CD4-positive, alpha-beta T cell (primary cell): ENCODE measurements around the gene DTNBP1. TPM values are rescaled to one million over a fixed set of nuclear protein-coding genes. Genes with fewer than 3 reads are reported as not detected.
A peak's percentile ranks its signal among the peaks of the same experiment; 100 is the strongest.

Experiments used
- ATAC-seq: fragments of 200-7000 bp; cut with Tn5 transposase; one replicate; pipeline ENCODE4 v1.10.0; 2022; ENCODE audit warnings: mild to moderate bottlenecking; ENCODE audit not compliant: poor library complexity
- CTCF ChIA-PET: fragments of 350-600 bp; sonication (Branson Sonifier 250); formaldehyde crosslinking; loops from one replicate; lab custom pipeline; 2021; ENCODE audit warnings: antibody characterized with exemption, inconsistent platforms; lab: Charles Lee
- POLR2A ChIA-PET: fragments of 350-600 bp; sonication (Branson Sonifier 250); formaldehyde crosslinking; loops from one replicate; lab custom pipeline; 2021; ENCODE audit warnings: antibody characterized with exemption, inconsistent platforms; lab: Charles Lee
- DNase-seq, 14 experiments: peaks; one replicate each; pipeline ENCODE4 v3.0.0-alpha.2; 2013 to 2020; ENCODE audit warnings: mixed read lengths in 2 of 14
- H3K27ac ChIP-seq, 2 donors: one replicate each; pipeline versions ENCODE4 v1.5.1 to v1.7.0; 2013; ENCODE audit warnings: low read length in 2 of 2, low read depth in 1 of 2, mild to moderate bottlenecking in 1 of 2
- H3K27me3 ChIP-seq, 2 experiments: 1 replicate in 1 of 2; 2 replicates in 1 of 2; pipeline versions ENCODE4 v1.6.1 to v1.7.0; 2013; ENCODE audit warnings: low read length in 2 of 2, control low read depth in 1 of 2, mild to moderate bottlenecking in 1 of 2, moderate library complexity in 1 of 2; ENCODE audit not compliant: insufficient read depth in 2 of 2, control insufficient read depth in 1 of 2
- H3K36me3 ChIP-seq: one replicate; pipeline ENCODE4 v1.6.1; 2013; ENCODE audit warnings: low read length, control low read depth; ENCODE audit not compliant: insufficient read depth
- H3K4me1 ChIP-seq: one replicate; pipeline ENCODE4 v1.6.1; 2013; ENCODE audit warnings: low read length, control low read depth; ENCODE audit not compliant: insufficient read depth
- H3K4me3 ChIP-seq: one replicate; pipeline ENCODE4 v1.5.1; 2013; ENCODE audit warnings: mild to moderate bottlenecking, low read length, moderate library complexity
- H3K9me3 ChIP-seq, 2 experiments: 1 replicate in 1 of 2; 2 replicates in 1 of 2; pipeline versions ENCODE4 v1.6.1 to v1.7.0; 2013; ENCODE audit warnings: low read length in 2 of 2, mild to moderate bottlenecking in 2 of 2, control low read depth in 1 of 2, moderate library complexity in 1 of 2; ENCODE audit not compliant: control insufficient read depth in 1 of 2, insufficient read depth in 1 of 2
- H3K27ac Mint-ChIP-seq: one replicate; pipeline ENCODE4 v1.8.0; 2020; ENCODE audit warnings: mixed read lengths
- H3K27me3 Mint-ChIP-seq: one replicate; pipeline ENCODE4 v1.8.0; 2021; ENCODE audit warnings: mixed read lengths
- H3K36me3 Mint-ChIP-seq: one replicate; pipeline ENCODE4 v1.8.0; 2021; ENCODE audit warnings: low read depth, mixed read lengths
- H3K4me1 Mint-ChIP-seq: one replicate; pipeline ENCODE4 v1.8.0; 2021; ENCODE audit warnings: low read depth, mixed read lengths
- H3K4me3 Mint-ChIP-seq: one replicate; pipeline ENCODE4 v1.8.0; 2020; ENCODE audit warnings: mild to moderate bottlenecking, mixed read lengths
- H3K9me3 Mint-ChIP-seq: one replicate; pipeline ENCODE4 v1.8.0; 2020; ENCODE audit warnings: mixed read lengths
- intact Hi-C, 2 experiments: fragments of 100-400 bp; cut with DNase I in 1 of 2; cut with micrococcal nuclease in 1 of 2; formaldehyde crosslinking; loops; one replicate each; pipeline versions ENCODE4 v1.15.1 to v1.9.0; 2023 to 2025; cut with DNase I, micrococcal nuclease
- total RNA-seq, 174 experiments: library from RNA in 2 of 174; stranded (reverse) in 2 of 174; gene quantifications; one replicate each; pipeline ENCODE4 v1.2.3 and lab custom pipeline; 2021 to 2026
- TF ChIP-seq, protein P1 (sequence below): fragments of 200-600 bp; IDR thresholded peaks from one replicate; pipeline ENCODE4 v1.8.0; 2022; ENCODE audit warnings: antibody characterized with exemption, mild to moderate bottlenecking

DTNBP1 gene
- total RNA-seq, 2 experiments from 2014 or later, result 14.5 to 14.7 TPM

DNA sequence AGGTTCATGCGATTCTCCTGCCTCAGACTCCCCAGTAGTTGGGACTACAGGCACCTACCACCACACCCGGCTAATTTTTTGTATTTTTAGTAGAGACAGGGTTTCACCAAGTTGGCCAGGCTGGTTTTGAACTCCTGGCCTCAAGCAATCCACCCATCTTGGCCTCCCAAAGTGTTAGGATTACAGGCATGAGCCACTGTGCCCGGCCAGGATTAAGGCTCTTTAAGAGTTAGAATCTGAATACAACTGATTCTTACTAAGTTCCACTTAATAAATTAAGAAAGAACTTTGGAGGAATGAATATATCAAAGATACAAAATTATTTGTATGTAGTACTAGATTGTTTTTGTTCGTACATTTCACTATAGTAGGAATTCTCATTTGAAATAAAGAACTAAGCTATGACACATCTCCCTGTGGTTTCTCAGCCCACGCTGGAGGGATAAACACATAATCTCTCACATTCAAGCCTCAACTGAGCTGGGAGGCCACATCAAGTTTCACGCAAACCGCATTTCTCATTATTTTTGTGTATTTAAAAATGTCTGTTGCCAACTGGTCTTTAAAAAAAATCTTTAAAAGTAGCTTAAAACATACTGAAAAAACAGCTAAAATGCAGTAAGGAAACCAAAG lies 34.2 kb downstream of the DTNBP1 start:
- peaks cover 71% of the 10 kb centered on the region for H3K4me1 Mint-ChIP-seq
- intact Hi-C loops, result loop anchor here in 1 of 2 experiments (10.0 kb wide), 1 partner anchor 1504 kb away; no protein-coding TSS in a partner anchor
- Histone ChIP-seq H3K27ac (no peak overlapping the region), H3K36me3 (peaks cover 8% of the 10 kb centered on the region), H3K9me3 (no peaks in the 10 kb centered on the region), H3K4me1 (peaks cover 6% of the 10 kb centered on the region), H3K4me3 (no peak overlapping the region), H3K27me3 (no peaks in the 10 kb centered on the region)
- ATAC-seq (peak; percentile 52), DNase-seq (peak in 5 of 14 experiments; percentile 9 to 56 (median 40))
- ChIA-PET POLR2A (interaction anchor here (1.1 kb wide), 1 partner anchor 500 kb away, joined by 3 read pairs; the partner anchor contains the start of gene MYLIP), CTCF (no interaction called here)
- peaks cover 15% of the 10 kb centered on the region for H3K36me3 Mint-ChIP-seq
- H3K27me3 Mint-ChIP-seq, result no peaks in the 10 kb centered on the region
- H3K27ac Mint-ChIP-seq, result peak overlapping the region; percentile 28
- H3K9me3 Mint-ChIP-seq, result no peaks in the 10 kb centered on the region
- H3K4me3 Mint-ChIP-seq, result peak overlapping the region; percentile 12
- TF ChIP-seq, protein P1, sequence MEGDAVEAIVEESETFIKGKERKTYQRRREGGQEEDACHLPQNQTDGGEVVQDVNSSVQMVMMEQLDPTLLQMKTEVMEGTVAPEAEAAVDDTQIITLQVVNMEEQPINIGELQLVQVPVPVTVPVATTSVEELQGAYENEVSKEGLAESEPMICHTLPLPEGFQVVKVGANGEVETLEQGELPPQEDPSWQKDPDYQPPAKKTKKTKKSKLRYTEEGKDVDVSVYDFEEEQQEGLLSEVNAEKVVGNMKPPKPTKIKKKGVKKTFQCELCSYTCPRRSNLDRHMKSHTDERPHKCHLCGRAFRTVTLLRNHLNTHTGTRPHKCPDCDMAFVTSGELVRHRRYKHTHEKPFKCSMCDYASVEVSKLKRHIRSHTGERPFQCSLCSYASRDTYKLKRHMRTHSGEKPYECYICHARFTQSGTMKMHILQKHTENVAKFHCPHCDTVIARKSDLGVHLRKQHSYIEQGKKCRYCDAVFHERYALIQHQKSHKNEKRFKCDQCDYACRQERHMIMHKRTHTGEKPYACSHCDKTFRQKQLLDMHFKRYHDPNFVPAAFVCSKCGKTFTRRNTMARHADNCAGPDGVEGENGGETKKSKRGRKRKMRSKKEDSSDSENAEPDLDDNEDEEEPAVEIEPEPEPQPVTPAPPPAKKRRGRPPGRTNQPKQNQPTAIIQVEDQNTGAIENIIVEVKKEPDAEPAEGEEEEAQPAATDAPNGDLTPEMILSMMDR, result no peak

DNA sequence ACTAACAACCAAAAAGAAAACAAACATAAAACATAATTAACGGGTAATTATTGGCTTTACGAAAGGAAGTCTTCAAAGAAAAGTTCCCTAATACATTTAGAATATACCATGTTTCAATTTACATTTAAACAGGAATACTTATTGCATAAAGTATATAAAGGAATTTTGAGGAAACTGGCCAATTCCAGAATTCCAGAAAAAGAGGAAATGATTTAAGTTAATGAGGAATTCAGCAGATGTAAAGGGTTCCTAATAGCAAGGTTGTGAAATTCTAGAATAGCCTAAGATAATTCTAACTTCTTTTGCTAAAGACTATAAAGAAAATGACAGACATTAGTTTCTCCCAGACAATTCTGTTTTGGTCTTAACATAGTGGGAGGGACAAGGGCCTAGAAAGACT lies 35.0 kb downstream of the DTNBP1 start:
- H3K9me3 Mint-ChIP-seq, result no peaks in the 10 kb centered on the region
- H3K27me3 Mint-ChIP-seq, result no peaks in the 10 kb centered on the region
- peaks cover 8% of the 10 kb centered on the region for H3K36me3 ChIP-seq
- no peaks in the 10 kb centered on the region for H3K9me3 ChIP-seq
- H3K4me3 Mint-ChIP-seq, result no peak overlapping the region
- no peak overlapping the region for H3K27ac ChIP-seq
- H3K4me1 Mint-ChIP-seq, result peaks cover 65% of the 10 kb centered on the region
- TF ChIP-seq, protein P1, result no peak
- peaks cover 10% of the 10 kb centered on the region for H3K36me3 Mint-ChIP-seq
- DNase-seq (no peak), ATAC-seq (no peak)
- peaks cover 6% of the 10 kb centered on the region for H3K4me1 ChIP-seq
- CTCF ChIA-PET, result no interaction called here
- POLR2A ChIA-PET, result no interaction called here
- intact Hi-C loops, result loop anchor here in 1 of 2 experiments (10.0 kb wide), 1 partner anchor 1503 kb away; no protein-coding TSS in a partner anchor
- peak overlapping the region; percentile 28 for H3K27ac Mint-ChIP-seq
- H3K4me3 ChIP-seq, result no peak overlapping the region
- H3K27me3 ChIP-seq, result no peaks in the 10 kb centered on the region

DNA sequence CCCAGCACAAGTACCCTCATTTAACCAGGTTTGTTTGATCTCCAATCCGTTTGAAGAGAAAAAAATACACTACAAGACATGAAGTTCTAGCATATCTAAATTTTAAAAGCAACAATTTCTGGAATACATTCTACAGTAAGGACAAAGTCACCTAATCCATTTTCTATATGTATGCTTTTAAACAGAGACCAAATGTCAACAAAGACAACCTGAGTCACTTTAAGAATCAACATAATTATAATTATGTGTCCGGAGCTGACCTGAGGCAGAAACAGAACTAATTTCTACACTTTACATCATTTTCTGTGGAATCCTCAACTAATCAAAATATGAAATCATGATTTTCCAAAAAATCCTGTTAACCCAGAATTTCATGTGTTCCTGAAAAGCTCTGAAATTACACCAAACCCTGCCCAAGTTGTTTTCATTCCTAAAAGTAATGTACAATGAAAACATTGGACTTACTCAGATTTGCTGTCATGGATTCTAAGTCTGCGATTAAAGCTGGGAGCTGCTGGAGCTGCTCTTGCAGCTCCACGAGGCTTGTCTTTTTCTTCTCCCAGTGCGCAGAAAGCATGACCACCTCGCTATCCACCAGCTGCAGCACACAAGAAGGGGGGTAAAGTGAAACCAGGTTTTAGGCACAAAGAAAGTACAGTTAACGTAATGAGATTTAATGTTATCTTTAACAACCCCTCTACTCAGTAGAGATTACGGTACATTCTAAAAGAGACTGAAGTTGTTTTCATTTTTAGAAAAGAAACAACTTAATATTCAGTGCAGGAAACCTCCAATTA lies 35.8 kb downstream of the DTNBP1 start:
- no peaks in the 10 kb centered on the region for H3K9me3 ChIP-seq
- H3K9me3 Mint-ChIP-seq, result no peaks in the 10 kb centered on the region
- TF ChIP-seq, protein P1, result no peak
- ChIA-PET POLR2A (interaction anchor here (1.4 kb wide), 1 partner anchor 25 kb away, joined by 4 read pairs; no protein-coding TSS in a partner anchor), CTCF (no interaction called here)
- no peaks in the 10 kb centered on the region for H3K27me3 ChIP-seq
- H3K36me3 Mint-ChIP-seq, result peaks cover 10% of the 10 kb centered on the region
- H3K27me3 Mint-ChIP-seq, result no peaks in the 10 kb centered on the region
- H3K4me3 Mint-ChIP-seq, result peak overlapping the region; percentile 32
- H3K4me3 ChIP-seq, result no peak overlapping the region
- no peak for ATAC-seq
- peaks cover 69% of the 10 kb centered on the region for H3K4me1 Mint-ChIP-seq
- DNase-seq, result no peak
- H3K4me1 ChIP-seq, result peaks cover 6% of the 10 kb centered on the region
- intact Hi-C loops, result loop anchor here in 1 of 2 experiments (10.0 kb wide), 1 partner anchor 1502 kb away; no protein-coding TSS in a partner anchor
- no peak overlapping the region for H3K27ac ChIP-seq
- H3K36me3 ChIP-seq, result peaks cover 8% of the 10 kb centered on the region
- peak overlapping the region; percentile 28 for H3K27ac Mint-ChIP-seq
